SK-N-SH (cell line): Measurements from ENCODE around the gene OR2Y1. TPM values are rescaled to one million over a fixed set of nuclear protein-coding genes. Genes with fewer than 3 reads are reported as not detected.

Experiments used
- CTCF ChIA-PET: fragments of 300-600, 350-600 bp; formaldehyde crosslinking; extraction: SDS; loops from one replicate; lab custom pipeline; 2021; lab: Yijun Ruan, JAX
- POLR2A ChIA-PET: fragments of 350-600 bp; sonication (Branson Sonifier 250); formaldehyde crosslinking; extraction: SDS; loops from one replicate; lab custom pipeline; 2020; ENCODE audit warnings: antibody characterized with exemption, inconsistent platforms; lab: Yijun Ruan, JAX
- DNase-seq: peaks from one replicate; pipeline ENCODE4 v3.0.0; 2012
- H2AFZ ChIP-seq: fragments of 200-600 bp; sonication (generic); 2 replicates; pipeline ENCODE4 v1.8.1; 2016; ENCODE audit warnings: antibody characterized with exemption, mild to moderate bottlenecking, low read depth
- H3F3A ChIP-seq: fragments of 200-600 bp; sonication (generic); replicated peaks from 2 replicates; pipeline ENCODE3; 2016; ENCODE audit warnings: antibody characterized with exemption, mild to moderate bottlenecking; ENCODE audit not compliant: insufficient read depth
- H3K27ac ChIP-seq, 2 experiments: fragments of 200-500 bp in 1 of 2; fragments of 200-600 bp in 1 of 2; sonication (Bioruptor generic) in 1 of 2; sonication (generic), shearing (Covaris generic) in 1 of 2; 2 replicates each; pipeline versions ENCODE4 v1.5.1 to v1.6.1; 2014 to 2016; ENCODE audit warnings: low read depth in 2 of 2, inconsistent platforms in 1 of 2, low read length in 1 of 2, mild to moderate bottlenecking in 1 of 2, mixed read lengths in 1 of 2
- H3K27me3 ChIP-seq: fragments of 200-600 bp; sonication (generic), shearing (Covaris generic); 2 replicates; pipeline ENCODE4 v1.6.1; 2016; ENCODE audit warnings: mixed run types; ENCODE audit not compliant: insufficient read depth
- H3K36me3 ChIP-seq, 2 experiments: fragments of 200-500 bp in 1 of 2; fragments of 200-600 bp in 1 of 2; sonication (Bioruptor generic) in 1 of 2; sonication (generic) in 1 of 2; replicated peaks in 1 of 2; 2 replicates each; pipeline versions ENCODE3 to v1.5.1; 2014 to 2016; ENCODE audit warnings: low read length in 1 of 2, mild to moderate bottlenecking in 1 of 2; ENCODE audit not compliant: insufficient read depth in 2 of 2, control insufficient read depth in 1 of 2
- H3K4me1 ChIP-seq, 2 experiments: fragments of 200-500 bp in 1 of 2; fragments of 200-600 bp in 1 of 2; sonication (Bioruptor generic) in 1 of 2; sonication (generic), shearing (Covaris generic) in 1 of 2; 2 replicates each; pipeline versions ENCODE4 v1.5.1 to v1.6.1; 2014 to 2016; ENCODE audit warnings: low read depth in 1 of 2, low read length in 1 of 2, mixed run types in 1 of 2; ENCODE audit not compliant: insufficient read depth in 2 of 2, control insufficient read depth in 1 of 2
- H3K4me2 ChIP-seq: fragments of 200-600 bp; sonication (generic), shearing (Covaris generic); 2 replicates; pipeline ENCODE4 v1.6.1; 2017; ENCODE audit warnings: mixed run types
- H3K4me3 ChIP-seq, 2 experiments: fragments of 200-500 bp in 1 of 2; fragments of 200-600 bp in 1 of 2; sonication (Bioruptor generic) in 1 of 2; sonication (generic), shearing (Covaris generic) in 1 of 2; 2 replicates each; pipeline versions ENCODE4 v1.5.1 to v1.8.1; 2014 to 2016; ENCODE audit warnings: low read depth in 2 of 2, inconsistent platforms in 1 of 2, low read length in 1 of 2, mild to moderate bottlenecking in 1 of 2, mixed read lengths in 1 of 2, moderate library complexity in 1 of 2
- H3K79me2 ChIP-seq: fragments of 200-600 bp; sonication (generic); 2 replicates; pipeline ENCODE4 v1.8.1; 2017; ENCODE audit warnings: mild to moderate bottlenecking; ENCODE audit not compliant: insufficient read depth
- H3K9ac ChIP-seq: fragments of 200-600 bp; sonication (generic); 2 replicates; pipeline ENCODE4 v1.6.1; 2017; ENCODE audit warnings: mixed run types
- H3K9me2 ChIP-seq: fragments of 200-600 bp; sonication (generic); 2 replicates; pipeline ENCODE4 v1.6.1; 2017; ENCODE audit warnings: mixed run types
- H3K9me3 ChIP-seq: fragments of 200-600 bp; sonication (generic); 2 replicates; pipeline ENCODE4 v1.6.1; 2017; ENCODE audit warnings: mixed run types, mild to moderate bottlenecking, moderate library complexity
- H4K20me1 ChIP-seq: fragments of 200-600 bp; sonication (generic); 2 replicates; pipeline ENCODE4 v1.6.1; 2017; ENCODE audit warnings: mild to moderate bottlenecking, mixed run types; ENCODE audit not compliant: insufficient read depth
- CHD2 ChIP-seq: fragments of 150-350 bp; IDR thresholded peaks from 2 replicates; pipeline ENCODE4 v1.6.1; 2018; ENCODE audit warnings: low read length; ENCODE audit not compliant: partially characterized antibody
- CTCF ChIP-seq: fragments of 200-600 bp; sonication (generic); IDR thresholded peaks from 2 replicates; pipeline ENCODE4 v1.6.1; 2017; ENCODE audit warnings: antibody characterized with exemption, mild to moderate bottlenecking, moderate library complexity
- ELF1 ChIP-seq: IDR thresholded peaks from 2 replicates; pipeline ENCODE4 v1.4.0; 2012
- FOXJ3 ChIP-seq: sonication (generic); formaldehyde crosslinking; IDR thresholded peaks from 2 replicates; pipeline ENCODE4 v1.5.1; 2020; ENCODE audit warnings: mild to moderate bottlenecking, missing genetic modification reagents
- FOXM1 ChIP-seq: IDR thresholded peaks from 2 replicates; pipeline ENCODE4 v1.4.0; 2012; ENCODE audit warnings: low read depth, mild to moderate bottlenecking
- GATA2 ChIP-seq: sonication (generic); formaldehyde crosslinking; IDR thresholded peaks from 2 replicates; pipeline ENCODE4 v1.5.0; 2020; ENCODE audit warnings: mild to moderate bottlenecking, missing genetic modification reagents
- MAX ChIP-seq: IDR thresholded peaks from 2 replicates; pipeline ENCODE4 v1.4.0; 2012; ENCODE audit warnings: low read depth
- NFIC ChIP-seq: IDR thresholded peaks from 2 replicates; pipeline ENCODE4 v1.4.0; 2012; ENCODE audit warnings: borderline replicate concordance
- NRF1 ChIP-seq: IDR thresholded peaks from 2 replicates; pipeline ENCODE4 v1.6.1; 2012; ENCODE audit warnings: low read depth, mild to moderate bottlenecking, low read length
- PBX3 ChIP-seq: IDR thresholded peaks from 2 replicates; pipeline ENCODE4; 2012
- POLR2AphosphoS5 ChIP-seq: IDR thresholded peaks from 2 replicates; pipeline ENCODE4 v1.6.1; 2012; ENCODE audit warnings: low read depth, low read length
- RAD21 ChIP-seq: IDR thresholded peaks from 2 replicates; pipeline ENCODE4 v1.6.1; 2012; ENCODE audit warnings: mild to moderate bottlenecking, low read length
- RCOR1 ChIP-seq: fragments of 150-350 bp; IDR thresholded peaks from 2 replicates; pipeline ENCODE4 v1.6.1; 2017; ENCODE audit warnings: antibody characterized with exemption, low read length
- REST ChIP-seq: IDR thresholded peaks from 2 replicates; pipeline ENCODE4 v1.6.1; 2012; ENCODE audit warnings: mild to moderate bottlenecking, low read depth, low read length, moderate library complexity
- RFX5 ChIP-seq: IDR thresholded peaks from 2 replicates; pipeline ENCODE4 v1.6.1; 2012; ENCODE audit warnings: mild to moderate bottlenecking, improper control_type of control experiment, low read length
- SIN3A ChIP-seq: IDR thresholded peaks from 2 replicates; pipeline ENCODE4 v1.6.1; 2012; ENCODE audit warnings: low read depth, mild to moderate bottlenecking, low read length, moderate library complexity, borderline replicate concordance
- TAF1 ChIP-seq: IDR thresholded peaks from 2 replicates; pipeline ENCODE4 v1.6.1; 2012; ENCODE audit warnings: low read depth, mild to moderate bottlenecking, low read length, moderate library complexity, borderline replicate concordance
- USF1 ChIP-seq: IDR thresholded peaks from 2 replicates; pipeline ENCODE4 v1.4.0; 2012; ENCODE audit warnings: low read depth, borderline replicate concordance
- USF2 ChIP-seq: fragments of 150-350 bp; IDR thresholded peaks from 2 replicates; pipeline ENCODE4 v1.6.1; 2017; ENCODE audit warnings: antibody characterized with exemption, low read length, low read depth, borderline replicate concordance
- ZBTB33 ChIP-seq: IDR thresholded peaks from 2 replicates; pipeline ENCODE4 v1.4.0; 2012; ENCODE audit warnings: low read depth, borderline replicate concordance
- WGBS: methylation state at CpG from one replicate; pipeline ENCODE4 v1.1.6; 2017; ENCODE audit warnings: low lambda C conversion rate; 5-methylcytosine and 5-hydroxymethylcytosine counted together
- polyA plus RNA-seq, 3 experiments: library from polyadenylated mRNA; depleted of rRNA; stranded (reverse); fragments of >200 nt; gene quantifications; 2 replicates each; pipeline ENCODE4 v1.2.3, GENCODE V29; 2012

Gene OR2Y1
- polyA plus RNA-seq (2012; rRNA removed) = not detected in 2 replicates
- polyA plus RNA-seq (2012; cell fraction: cytosol; rRNA removed) = not detected in 2 replicates
- polyA plus RNA-seq (2012; cell fraction: nucleus; rRNA removed) = not detected in 2 replicates

GRCh38 chr5:180739958-180740357 lies at the start of gene OR2Y1:
TSS of gene OR2Y1 (minus strand) at chr5:180740058. CDS start at chr5:180740058, 0 bp downstream.
- H3K4me1 ChIP-seq = no peaks in the 10 kb centered on the region
- no peak within 1 kb of the TSS for H3K4me2 ChIP-seq
- H3K27ac ChIP-seq = no peak within 1 kb of the TSS
- H3K9me2 ChIP-seq = no peaks in the 10 kb centered on the region
- no peaks in the 10 kb centered on the region for H3K9me3 ChIP-seq
- no peaks in the 10 kb centered on the region for H3K79me2 ChIP-seq
- ChIA-PET CTCF (no interaction called here), POLR2A (no interaction called here)
- no peak for TF ChIP-seq REST
- TF ChIP-seq CHD2 = no peak
- no peak for TF ChIP-seq FOXM1
- no peak for TF ChIP-seq USF2
- no peak for TF ChIP-seq FOXJ3
- TF ChIP-seq RFX5 = no peak
- TF ChIP-seq TAF1 = no peak
- no peak for TF ChIP-seq NFIC
- no peak for TF ChIP-seq GATA2
- TF ChIP-seq POLR2AphosphoS5 = no peak
- no peak for TF ChIP-seq RAD21
- no peak for TF ChIP-seq PBX3
- no peak for TF ChIP-seq CTCF
- TF ChIP-seq ELF1 = no peak
- no peak for TF ChIP-seq USF1
- no peak for TF ChIP-seq SIN3A
- TF ChIP-seq RCOR1 = no peak
- no peak for TF ChIP-seq MAX
- TF ChIP-seq ZBTB33 = no peak
- TF ChIP-seq NRF1 = no peak
- no peaks in the 10 kb centered on the region for H3K36me3 ChIP-seq
- no peak within 1 kb of the TSS for H2AFZ ChIP-seq
- WGBS = 8% methylated on average over 2 of the region's 2 CpGs
- H3K27me3 ChIP-seq = peaks cover 26% of the 10 kb centered on the region; the same call in 1 of the 2 replicates
- H3K9ac ChIP-seq = no peak within 1 kb of the TSS
- H3K4me3 ChIP-seq = no peak within 1 kb of the TSS
- H4K20me1 ChIP-seq = no peaks in the 10 kb centered on the region
- no peak for DNase-seq
- no peaks in the 10 kb centered on the region for H3F3A ChIP-seq
